Central memory CD8-positive, alpha-beta T cell (primary cell): ENCODE data around the gene C2CD2.

ENCODE experiments used
- ATAC-seq: fragments of 150-1000 bp; cut with Tn5 transposase; replicated peaks from 2 replicates; pipeline ENCODE4 v1.10.0; 2022; ENCODE audit warnings: mild to moderate bottlenecking, moderate FRiP score, moderate number of reproducible peaks; ENCODE audit not compliant: poor library complexity, severe bottlenecking; ENCODE audit errors: extremely low read depth
- DNase-seq, 2 donors: peaks; one replicate each; pipeline ENCODE4 v3.0.0; 2021; ENCODE audit warnings: low spot score in 2 of 2
- H3K27ac Mint-ChIP-seq: one replicate; pipeline ENCODE4 v1.8.0; 2022; ENCODE audit warnings: low read depth, mild to moderate bottlenecking, moderate library complexity, mixed read lengths
- H3K27me3 Mint-ChIP-seq: one replicate; pipeline ENCODE4 v1.8.0; 2022; ENCODE audit warnings: mixed read lengths
- H3K36me3 Mint-ChIP-seq: one replicate; pipeline ENCODE4 v1.8.0; 2022; ENCODE audit warnings: mild to moderate bottlenecking, moderate library complexity, mixed read lengths; ENCODE audit not compliant: insufficient read depth
- H3K4me1 Mint-ChIP-seq: one replicate; pipeline ENCODE4 v1.8.0; 2022; ENCODE audit warnings: mixed read lengths
- H3K4me3 Mint-ChIP-seq: one replicate; pipeline ENCODE4 v1.8.0; 2022; ENCODE audit warnings: mild to moderate bottlenecking, moderate library complexity, mixed read lengths
- H3K9me3 Mint-ChIP-seq: one replicate; pipeline ENCODE4 v1.8.0; 2022; ENCODE audit warnings: mixed read lengths

Gene C2CD2

GRCh38 chr21:41972511-41973205 is 18.8 kb upstream of the C2CD2 start:
- no peaks in the 10 kb centered on the region for H3K9me3 Mint-ChIP-seq
- DNase-seq (no peak), ATAC-seq (no peak)
- H3K4me1 Mint-ChIP-seq, result peaks cover 11% of the 10 kb centered on the region
- no peaks in the 10 kb centered on the region for H3K36me3 Mint-ChIP-seq
- H3K27me3 Mint-ChIP-seq, result no peaks in the 10 kb centered on the region
- H3K27ac Mint-ChIP-seq, result no peak overlapping the region
- H3K4me3 Mint-ChIP-seq, result no peak overlapping the region

- ATAC-seq (no peak), DNase-seq (no peak)
- Mint-ChIP-seq H3K27ac (no peak overlapping the region), H3K9me3 (no peaks in the 10 kb centered on the region), H3K36me3 (no peaks in the 10 kb centered on the region), H3K27me3 (no peaks in the 10 kb centered on the region), H3K4me1 (peaks cover 11% of the 10 kb centered on the region), H3K4me3 (no peak overlapping the region)
Measured at GRCh38 chr21:41971891-41972290, 18.1 kb upstream of the C2CD2 start.

DNA sequence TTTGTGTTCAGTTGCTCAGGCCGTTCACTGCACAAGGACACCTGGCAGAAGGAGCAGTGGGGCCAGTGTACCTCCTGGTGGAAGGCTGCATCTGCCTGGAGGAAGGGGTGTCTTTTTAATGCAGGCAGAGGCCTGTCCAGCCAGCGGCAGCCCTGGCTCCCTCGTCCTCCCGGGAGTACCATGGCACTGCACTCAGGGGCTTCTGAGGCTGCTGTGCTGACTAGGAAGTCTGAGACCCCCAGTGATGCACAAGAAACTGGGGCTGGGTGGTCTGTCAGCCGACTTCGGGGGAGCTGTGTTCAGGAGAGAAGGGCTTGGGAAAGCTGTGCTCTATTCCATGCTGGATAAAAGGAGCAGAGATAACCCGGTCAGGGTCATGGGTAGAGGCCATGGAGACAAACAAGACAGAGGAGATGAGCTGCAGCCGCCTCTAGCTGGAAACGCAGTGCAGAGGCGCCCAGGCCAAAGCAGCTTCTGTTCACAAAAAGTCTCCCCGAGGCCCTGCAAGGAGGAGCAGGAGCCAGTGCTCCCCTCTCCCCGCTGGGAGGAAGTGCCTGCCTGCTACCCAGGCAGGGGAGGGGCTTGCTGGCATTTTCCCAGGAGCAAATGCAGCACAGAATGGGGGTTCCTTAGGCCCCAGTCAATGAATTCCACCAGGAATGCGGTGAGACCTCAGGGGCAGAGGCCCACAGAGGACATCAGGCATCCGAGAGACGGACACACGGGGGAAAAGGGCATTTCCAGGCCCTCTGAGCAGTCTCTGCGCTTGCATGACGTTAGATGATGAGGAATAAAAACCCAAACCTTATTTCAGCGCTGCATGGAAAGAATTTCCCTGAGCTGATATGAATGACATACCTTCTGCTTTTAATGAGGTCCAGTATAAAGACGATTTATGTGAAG is 17.2 kb upstream of the C2CD2 start:
- Mint-ChIP-seq H3K9me3 (no peaks in the 10 kb centered on the region), H3K4me3 (no peak overlapping the region), H3K27ac (no peak overlapping the region), H3K27me3 (peaks cover 1% of the 10 kb centered on the region), H3K36me3 (no peaks in the 10 kb centered on the region), H3K4me1 (peaks cover 11% of the 10 kb centered on the region)
- no peak for ATAC-seq
- DNase-seq, result no peak

- Mint-ChIP-seq H3K27ac (no peak overlapping the region), H3K4me3 (no peak overlapping the region), H3K9me3 (no peaks in the 10 kb centered on the region), H3K27me3 (peaks cover 11% of the 10 kb centered on the region), H3K36me3 (peaks cover 2% of the 10 kb centered on the region), H3K4me1 (peaks cover 11% of the 10 kb centered on the region)
- DNase-seq (no peak), ATAC-seq (no peak)
Measured at GRCh38 chr21:41970106-41970391, 16.2 kb upstream of the C2CD2 start.

DNA sequence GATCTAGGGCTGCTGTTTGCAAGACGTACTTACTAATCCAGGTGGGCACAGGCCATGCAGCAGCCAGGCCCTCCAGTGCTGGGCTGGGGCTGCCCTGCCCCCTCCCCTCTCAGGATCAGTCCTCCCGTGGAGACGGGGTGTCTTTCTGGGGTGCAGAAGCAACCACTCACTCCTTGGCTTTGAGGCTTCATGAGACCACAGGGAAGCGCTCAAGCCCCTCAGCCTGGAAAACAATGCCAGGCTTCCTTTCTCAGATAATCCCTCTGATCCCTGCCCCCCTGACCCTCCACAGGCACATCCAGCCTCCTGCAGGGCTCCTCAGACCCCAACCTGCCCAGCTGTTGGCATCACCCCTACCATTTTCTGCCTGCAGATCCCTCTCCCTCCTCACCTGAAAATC is 13.9 kb upstream of the C2CD2 start:
- DNase-seq, result no peak
- Mint-ChIP-seq H3K27me3 (peaks cover 22% of the 10 kb centered on the region), H3K36me3 (peaks cover 2% of the 10 kb centered on the region), H3K4me1 (no peaks in the 10 kb centered on the region), H3K27ac (no peak overlapping the region), H3K9me3 (no peaks in the 10 kb centered on the region), H3K4me3 (no peak overlapping the region)
- no peak for ATAC-seq

DNA sequence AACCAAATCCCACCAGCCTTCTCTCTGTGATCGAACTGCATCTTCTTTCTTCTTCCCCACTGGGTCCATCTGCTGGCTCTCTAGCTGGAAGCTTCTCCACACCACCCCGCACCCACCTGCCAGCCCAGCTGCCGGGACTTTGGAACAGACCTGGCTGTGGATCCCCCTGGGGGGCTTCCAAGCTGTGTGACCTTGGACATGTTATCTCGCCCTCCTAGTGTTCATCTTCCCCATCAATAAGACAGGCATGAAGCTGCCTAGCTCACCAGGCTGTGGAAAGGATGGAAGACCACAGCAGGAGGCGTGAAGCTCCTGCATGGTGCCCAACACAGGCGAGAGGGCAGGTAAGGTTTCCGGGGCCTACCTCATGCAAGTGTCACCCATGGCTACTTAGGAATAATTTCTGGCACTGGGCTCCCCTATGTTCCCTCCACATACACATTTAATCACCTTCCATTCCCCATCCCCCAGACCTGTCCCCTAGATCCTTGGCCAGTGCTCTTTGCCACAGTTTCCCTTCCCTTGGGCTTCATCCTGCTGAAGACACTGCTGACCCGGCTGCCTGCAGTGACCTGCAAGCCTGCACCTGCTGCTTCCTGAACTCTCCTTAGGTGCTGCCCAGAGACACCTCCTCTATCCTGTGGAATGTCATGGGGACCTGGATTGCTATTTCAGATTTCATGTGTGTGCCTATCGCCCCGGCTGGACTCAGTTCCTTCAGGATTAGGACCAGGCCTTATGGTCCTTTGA is 13.2 kb upstream of the C2CD2 start:
- DNase-seq, result peak in 1 of 2 donors; percentile 8
- Mint-ChIP-seq H3K9me3 (no peaks in the 10 kb centered on the region), H3K27me3 (peaks cover 29% of the 10 kb centered on the region), H3K4me3 (no peak overlapping the region), H3K27ac (no peak overlapping the region), H3K4me1 (no peaks in the 10 kb centered on the region), H3K36me3 (peaks cover 2% of the 10 kb centered on the region)
- no peak for ATAC-seq

- no peak for DNase-seq
- H3K9me3 Mint-ChIP-seq, result no peaks in the 10 kb centered on the region
- H3K4me1 Mint-ChIP-seq, result no peaks in the 10 kb centered on the region
- peaks cover 2% of the 10 kb centered on the region for H3K36me3 Mint-ChIP-seq
- peaks cover 37% of the 10 kb centered on the region for H3K27me3 Mint-ChIP-seq
- ATAC-seq, result no peak
- H3K4me3 Mint-ChIP-seq, result no peak overlapping the region
- no peak overlapping the region for H3K27ac Mint-ChIP-seq
Measured at GRCh38 chr21:41966041-41966833, 12.4 kb upstream of the C2CD2 start.

DNA sequence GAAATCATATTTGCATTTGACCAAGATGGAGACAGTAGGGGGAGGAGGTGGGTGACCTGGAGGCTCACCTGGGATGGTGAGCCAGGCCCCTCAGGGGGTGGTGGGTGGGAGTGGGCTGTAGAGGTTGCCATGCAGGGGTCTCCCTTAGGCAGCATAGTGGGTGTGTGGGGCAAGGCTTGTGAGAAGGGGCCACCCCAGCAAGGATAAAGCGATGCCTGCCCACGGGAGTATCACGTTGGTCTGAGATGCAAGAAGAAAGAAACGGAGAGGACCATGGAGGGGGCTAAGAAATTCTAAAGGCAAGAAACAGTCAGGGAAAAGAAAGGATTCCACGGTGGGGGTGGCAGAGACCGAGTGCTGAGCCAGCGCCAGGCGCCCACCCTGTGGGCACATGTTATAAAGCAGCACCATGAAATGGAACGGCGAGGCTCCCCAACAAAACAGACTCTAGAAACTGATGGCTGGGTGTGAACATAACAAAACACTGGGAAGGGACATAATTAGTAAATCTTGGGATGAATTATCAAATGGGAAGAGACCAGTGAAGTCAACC is 11.7 kb upstream of the C2CD2 start:
- Mint-ChIP-seq H3K4me3 (no peak overlapping the region), H3K36me3 (peaks cover 2% of the 10 kb centered on the region), H3K4me1 (no peaks in the 10 kb centered on the region), H3K9me3 (no peaks in the 10 kb centered on the region), H3K27me3 (peaks cover 44% of the 10 kb centered on the region), H3K27ac (no peak overlapping the region)
- no peak for DNase-seq
- ATAC-seq, result no peak

- Mint-ChIP-seq H3K4me3 (no peak overlapping the region), H3K36me3 (peaks cover 3% of the 10 kb centered on the region), H3K4me1 (no peaks in the 10 kb centered on the region), H3K27ac (no peak overlapping the region), H3K9me3 (no peaks in the 10 kb centered on the region), H3K27me3 (peaks cover 49% of the 10 kb centered on the region)
- DNase-seq, result no peak
- no peak for ATAC-seq
Measured at GRCh38 chr21:41965045-41965444, 11.2 kb upstream of the C2CD2 start.

GRCh38 chr21:41964171-41964570 is 10.4 kb upstream of the C2CD2 start:
- Mint-ChIP-seq H3K36me3 (peaks cover 3% of the 10 kb centered on the region), H3K4me3 (no peak overlapping the region), H3K27ac (no peak overlapping the region), H3K27me3 (peaks cover 51% of the 10 kb centered on the region), H3K9me3 (no peaks in the 10 kb centered on the region), H3K4me1 (no peaks in the 10 kb centered on the region)
- DNase-seq, result no peak
- no peak for ATAC-seq

DNA sequence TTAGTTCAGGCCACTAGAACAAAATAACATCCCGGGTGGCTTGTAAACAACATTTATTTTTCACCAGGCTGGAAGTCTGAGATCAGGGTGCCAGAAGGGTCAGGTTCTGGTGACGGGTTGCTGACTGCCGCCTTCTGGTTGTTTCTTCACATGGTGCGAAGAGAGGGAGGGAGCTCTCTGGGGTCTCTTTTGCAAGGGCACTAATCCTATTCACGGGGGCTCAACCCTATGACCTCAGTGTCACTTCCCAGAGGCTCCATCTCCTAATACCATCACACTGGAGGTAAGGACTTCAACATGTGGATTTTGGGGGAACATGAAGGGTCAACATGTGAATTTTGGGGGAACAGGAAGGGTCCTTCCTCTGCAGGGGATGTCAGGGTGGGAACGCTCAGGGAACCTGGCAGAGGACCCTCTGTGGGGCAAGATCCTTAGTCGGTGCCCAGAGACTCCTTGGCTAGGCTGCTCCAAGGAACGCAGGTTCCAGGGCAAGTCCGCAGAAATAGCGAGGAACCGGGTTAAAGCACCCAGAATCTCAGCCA is 8.7 kb upstream of the C2CD2 start:
- DNase-seq (no peak), ATAC-seq (no peak)
- Mint-ChIP-seq H3K4me3 (no peak overlapping the region), H3K27me3 (peaks cover 53% of the 10 kb centered on the region), H3K27ac (no peak overlapping the region), H3K4me1 (no peaks in the 10 kb centered on the region), H3K36me3 (peaks cover 3% of the 10 kb centered on the region), H3K9me3 (no peaks in the 10 kb centered on the region)

DNA sequence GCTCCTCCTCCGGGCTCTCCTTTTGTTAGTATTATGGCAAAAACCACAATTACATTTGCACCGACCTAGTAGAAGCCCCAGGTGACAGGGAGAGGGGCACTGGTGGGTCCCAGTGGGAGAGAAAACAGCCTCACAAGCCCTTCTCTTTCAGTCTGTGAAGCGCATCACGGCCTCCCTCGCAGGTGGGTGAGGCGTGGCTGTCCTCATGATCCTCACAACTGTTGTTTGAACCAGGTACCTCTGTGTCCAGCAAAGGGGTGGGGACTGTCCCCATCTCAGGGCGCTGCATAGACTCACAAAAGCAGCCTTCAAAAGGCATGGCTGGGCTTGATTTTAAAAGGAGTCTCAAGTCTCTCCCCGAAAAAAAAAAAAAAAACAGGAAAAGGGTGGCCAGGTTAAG is 7.9 kb upstream of the C2CD2 start:
- no peak for ATAC-seq
- H3K9me3 Mint-ChIP-seq, result no peaks in the 10 kb centered on the region
- DNase-seq, result no peak
- H3K4me1 Mint-ChIP-seq, result no peaks in the 10 kb centered on the region
- no peak overlapping the region for H3K4me3 Mint-ChIP-seq
- peaks cover 3% of the 10 kb centered on the region for H3K36me3 Mint-ChIP-seq
- H3K27ac Mint-ChIP-seq, result no peak overlapping the region
- peaks cover 61% of the 10 kb centered on the region for H3K27me3 Mint-ChIP-seq
